ENCODE results near the gene TMEM116.

Gene TMEM116

GRCh38 chr12:112012775-112013600 is at the start of gene TMEM116, which contains the start of gene ERP29:
Gene TMEM116 (minus strand): TSS chr12:112013165. CDS start chr12:112005270, 7,895 bp downstream.
Gene ERP29 (plus strand): TSS chr12:112013426. CDS start chr12:112013466, 40 bp downstream.
- Histone ChIP-seq H3K4me3 (ENCODE audit: low read depth, low read length) (peak within 1 kb of the TSS; percentile 97), H3K36me3 (ENCODE audit: control insufficient read depth in 2 of 2, insufficient read depth in 1 of 2, low read length in 2 of 2) (peaks cover 0 to 19% of the 10 kb centered on the region in 2 experiments), H3K4me1 (ENCODE audit: control insufficient read depth, insufficient read depth, low read length) (peaks cover 5% of the 10 kb centered on the region; the same call in 1 of the 2 replicates), H3K27ac (ENCODE audit: extremely low read depth, low read depth, low read length) (peak within 1 kb of the TSS; percentile 98), H3K9me3 (ENCODE audit: control insufficient read depth, insufficient read depth, low read depth, low read length) (no peaks in the 10 kb centered on the region)
- CTCF ChIA-PET: interaction anchor here (0.5 to 1.5 kb wide), 9 partner anchors 15 to 1449 kb away, joined by 3 to 10 read pairs (median 4); no protein-coding TSS in a partner anchor
- POLR2A ChIA-PET: interaction anchor here (0.6 to 2.4 kb wide), 22 partner anchors 8 to 338 kb away, joined by 3 to 19 read pairs (median 3); partner anchors contain the start of genes ACAD10, BRAP, MAPKAPK5 and NAA25
- TF ChIP-seq ZNF324 (tag by site-specific recombination; IDR thresholded peaks at IDR 0.05): peak; percentile 39; the same call in 1 of the 2 replicates
- peak; percentile 19 for TF ChIP-seq ZNF610 (tag by site-specific recombination; IDR thresholded peaks at IDR 0.05; ENCODE audit: borderline replicate concordance)
- TF ChIP-seq, protein P1, sequence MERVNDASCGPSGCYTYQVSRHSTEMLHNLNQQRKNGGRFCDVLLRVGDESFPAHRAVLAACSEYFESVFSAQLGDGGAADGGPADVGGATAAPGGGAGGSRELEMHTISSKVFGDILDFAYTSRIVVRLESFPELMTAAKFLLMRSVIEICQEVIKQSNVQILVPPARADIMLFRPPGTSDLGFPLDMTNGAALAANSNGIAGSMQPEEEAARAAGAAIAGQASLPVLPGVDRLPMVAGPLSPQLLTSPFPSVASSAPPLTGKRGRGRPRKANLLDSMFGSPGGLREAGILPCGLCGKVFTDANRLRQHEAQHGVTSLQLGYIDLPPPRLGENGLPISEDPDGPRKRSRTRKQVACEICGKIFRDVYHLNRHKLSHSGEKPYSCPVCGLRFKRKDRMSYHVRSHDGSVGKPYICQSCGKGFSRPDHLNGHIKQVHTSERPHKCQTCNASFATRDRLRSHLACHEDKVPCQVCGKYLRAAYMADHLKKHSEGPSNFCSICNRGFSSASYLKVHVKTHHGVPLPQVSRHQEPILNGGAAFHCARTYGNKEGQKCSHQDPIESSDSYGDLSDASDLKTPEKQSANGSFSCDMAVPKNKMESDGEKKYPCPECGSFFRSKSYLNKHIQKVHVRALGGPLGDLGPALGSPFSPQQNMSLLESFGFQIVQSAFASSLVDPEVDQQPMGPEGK (tag by site-specific recombination; IDR thresholded peaks at IDR 0.05): peak; percentile 95
- no peak for TF ChIP-seq MYNN (tag by site-specific recombination; IDR thresholded peaks at IDR 0.05; ENCODE audit: borderline replicate concordance)
- TF ChIP-seq SCRT2 (tag by site-specific recombination; IDR thresholded peaks at IDR 0.05): no peak
- TF ChIP-seq PRDM1 (tag by site-specific recombination; IDR thresholded peaks at IDR 0.05): peak; percentile 53
- TF ChIP-seq YY2 (tag by site-specific recombination; IDR thresholded peaks at IDR 0.05): peak; percentile 72; the same call in 1 of the 2 replicates
- TF ChIP-seq ZBTB21 (tag by site-specific recombination; IDR thresholded peaks at IDR 0.05): peak; percentile 51; the same call in 1 of the 2 replicates
- peak; percentile 24; the same call in 1 of the 2 replicates for TF ChIP-seq HIC1 (tag by site-specific recombination; IDR thresholded peaks at IDR 0.05)
- peak; percentile 54; the same call in 1 of the 2 replicates for TF ChIP-seq ZSCAN30 (tag by site-specific recombination; IDR thresholded peaks at IDR 0.05)
- TF ChIP-seq, protein P2, sequence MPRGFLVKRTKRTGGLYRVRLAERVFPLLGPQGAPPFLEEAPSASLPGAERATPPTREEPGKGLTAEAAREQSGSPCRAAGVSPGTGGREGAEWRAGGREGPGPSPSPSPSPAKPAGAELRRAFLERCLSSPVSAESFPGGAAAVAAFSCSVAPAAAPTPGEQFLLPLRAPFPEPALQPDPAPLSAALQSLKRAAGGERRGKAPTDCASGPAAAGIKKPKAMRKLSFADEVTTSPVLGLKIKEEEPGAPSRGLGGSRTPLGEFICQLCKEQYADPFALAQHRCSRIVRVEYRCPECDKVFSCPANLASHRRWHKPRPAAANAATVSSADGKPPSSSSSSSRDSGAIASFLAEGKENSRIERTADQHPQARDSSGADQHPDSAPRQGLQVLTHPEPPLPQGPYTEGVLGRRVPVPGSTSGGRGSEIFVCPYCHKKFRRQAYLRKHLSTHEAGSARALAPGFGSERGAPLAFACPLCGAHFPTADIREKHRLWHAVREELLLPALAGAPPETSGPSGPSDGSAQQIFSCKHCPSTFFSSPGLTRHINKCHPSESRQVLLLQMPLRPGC (tag by site-specific recombination; IDR thresholded peaks at IDR 0.05): peak; percentile 65; the same call in 1 of the 2 replicates
- TF ChIP-seq ZNF175 (tag by site-specific recombination; IDR thresholded peaks at IDR 0.05): no peak
- peak; percentile 29 for TF ChIP-seq SETDB1 (IDR thresholded peaks at IDR 0.05; ENCODE audit: insufficient read length, low read length)
- no peak for TF ChIP-seq ZNF311 (tag by site-specific recombination; IDR thresholded peaks at IDR 0.05; ENCODE audit: borderline replicate concordance)
- TF ChIP-seq ZBTB8A (tag by site-specific recombination; IDR thresholded peaks at IDR 0.05): no peak
- TF ChIP-seq SP7 (tag by site-specific recombination; IDR thresholded peaks at IDR 0.05): peak; percentile 71
- TF ChIP-seq, protein P3, sequence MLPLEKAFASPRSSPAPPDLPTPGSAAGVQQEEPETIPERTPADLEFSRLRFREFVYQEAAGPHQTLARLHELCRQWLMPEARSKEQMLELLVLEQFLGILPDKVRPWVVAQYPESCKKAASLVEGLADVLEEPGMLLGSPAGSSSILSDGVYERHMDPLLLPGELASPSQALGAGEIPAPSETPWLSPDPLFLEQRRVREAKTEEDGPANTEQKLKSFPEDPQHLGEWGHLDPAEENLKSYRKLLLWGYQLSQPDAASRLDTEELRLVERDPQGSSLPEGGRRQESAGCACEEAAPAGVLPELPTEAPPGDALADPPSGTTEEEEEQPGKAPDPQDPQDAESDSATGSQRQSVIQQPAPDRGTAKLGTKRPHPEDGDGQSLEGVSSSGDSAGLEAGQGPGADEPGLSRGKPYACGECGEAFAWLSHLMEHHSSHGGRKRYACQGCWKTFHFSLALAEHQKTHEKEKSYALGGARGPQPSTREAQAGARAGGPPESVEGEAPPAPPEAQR (tag by site-specific recombination; IDR thresholded peaks at IDR 0.05): no peak
- TF ChIP-seq KLF1 (tag by site-specific recombination; IDR thresholded peaks at IDR 0.05): peak; percentile 96
- 0 out of 2 replicates have a peak, but pooled peaks have one; percentile 84 for TF ChIP-seq YY1 (tag by site-specific recombination; IDR thresholded peaks at IDR 0.05)
- TF ChIP-seq, protein P4, sequence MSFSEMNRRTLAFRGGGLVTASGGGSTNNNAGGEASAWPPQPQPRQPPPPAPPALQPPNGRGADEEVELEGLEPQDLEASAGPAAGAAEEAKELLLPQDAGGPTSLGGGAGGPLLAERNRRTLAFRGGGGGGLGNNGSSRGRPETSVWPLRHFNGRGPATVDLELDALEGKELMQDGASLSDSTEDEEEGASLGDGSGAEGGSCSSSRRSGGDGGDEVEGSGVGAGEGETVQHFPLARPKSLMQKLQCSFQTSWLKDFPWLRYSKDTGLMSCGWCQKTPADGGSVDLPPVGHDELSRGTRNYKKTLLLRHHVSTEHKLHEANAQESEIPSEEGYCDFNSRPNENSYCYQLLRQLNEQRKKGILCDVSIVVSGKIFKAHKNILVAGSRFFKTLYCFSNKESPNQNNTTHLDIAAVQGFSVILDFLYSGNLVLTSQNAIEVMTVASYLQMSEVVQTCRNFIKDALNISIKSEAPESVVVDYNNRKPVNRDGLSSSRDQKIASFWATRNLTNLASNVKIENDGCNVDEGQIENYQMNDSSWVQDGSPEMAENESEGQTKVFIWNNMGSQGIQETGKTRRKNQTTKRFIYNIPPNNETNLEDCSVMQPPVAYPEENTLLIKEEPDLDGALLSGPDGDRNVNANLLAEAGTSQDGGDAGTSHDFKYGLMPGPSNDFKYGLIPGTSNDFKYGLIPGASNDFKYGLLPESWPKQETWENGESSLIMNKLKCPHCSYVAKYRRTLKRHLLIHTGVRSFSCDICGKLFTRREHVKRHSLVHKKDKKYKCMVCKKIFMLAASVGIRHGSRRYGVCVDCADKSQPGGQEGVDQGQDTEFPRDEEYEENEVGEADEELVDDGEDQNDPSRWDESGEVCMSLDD (tag by site-specific recombination; IDR thresholded peaks at IDR 0.05): peak; percentile 96
- TF ChIP-seq ZBTB26 (tag by site-specific recombination; optimal IDR thresholded peaks at IDR 0.05): peak; percentile 99
- no peak for TF ChIP-seq ZNF510 (tag by site-specific recombination; IDR thresholded peaks at IDR 0.05; ENCODE audit: insufficient replicate concordance)
- peak; percentile 81 for TF ChIP-seq GLIS2 (tag by site-specific recombination; IDR thresholded peaks at IDR 0.05)
- TF ChIP-seq ZNF521 (tag by site-specific recombination; IDR thresholded peaks at IDR 0.05): no peak
- peak; percentile 92 for TF ChIP-seq SP2 (tag by site-specific recombination; IDR thresholded peaks at IDR 0.05)

All from HEK293 (cell line).